IMR-90 (cell line): ENCODE measurements around the gene SULT1A3.
"Not testable (repeated sequence)": the region's sequence is repeated elsewhere in the genome, so short reads cannot be mapped to it uniquely, and the experiment has no call there.

ENCODE experiments used
- BHLHE40 ChIP-seq: fragments of 150-350 bp; IDR thresholded peaks from 2 replicates; pipeline ENCODE4 v1.6.1; 2016; ENCODE audit warnings: mild to moderate bottlenecking, low read depth, low read length
- CEBPB ChIP-seq: IDR thresholded peaks from 2 replicates; pipeline ENCODE4 v1.6.1; 2012; ENCODE audit warnings: low read depth, low read length, improper control_type of control experiment
- CHD1 ChIP-seq: IDR thresholded peaks from 2 replicates; pipeline ENCODE4 v1.6.1; 2012; ENCODE audit warnings: low read depth, low read length, improper control_type of control experiment
- FOS ChIP-seq: fragments of 150-350 bp; IDR thresholded peaks from 2 replicates; pipeline ENCODE4 v1.6.1; 2016; ENCODE audit warnings: low read depth, low read length
- MAFK ChIP-seq: IDR thresholded peaks from 2 replicates; pipeline ENCODE4 v1.6.1; 2012; ENCODE audit warnings: low read depth, low read length, improper control_type of control experiment
- MAZ ChIP-seq: IDR thresholded peaks from 2 replicates; pipeline ENCODE4 v1.6.1; 2012; ENCODE audit warnings: low read depth, mild to moderate bottlenecking, low read length, improper control_type of control experiment, moderate library complexity, borderline replicate concordance
- MXI1 ChIP-seq: IDR thresholded peaks from 2 replicates; pipeline ENCODE4 v1.6.1; 2012; ENCODE audit warnings: low read depth, mild to moderate bottlenecking, low read length, moderate library complexity, borderline replicate concordance
- POLR2A ChIP-seq: IDR thresholded peaks from 2 replicates; pipeline ENCODE4 v1.6.1; 2012; ENCODE audit warnings: mild to moderate bottlenecking, low read depth, low read length
- RAD21 ChIP-seq: IDR thresholded peaks from 2 replicates; pipeline ENCODE4 v1.6.1; 2012; ENCODE audit warnings: low read length, improper control_type of control experiment
- RCOR1 ChIP-seq: IDR thresholded peaks from 2 replicates; pipeline ENCODE4 v1.6.1; 2012; ENCODE audit warnings: mild to moderate bottlenecking, low read length, improper control_type of control experiment; ENCODE audit not compliant: insufficient replicate concordance
- RFX5 ChIP-seq: IDR thresholded peaks from 2 replicates; pipeline ENCODE4 v1.8.0; 2012; ENCODE audit warnings: low read depth, mild to moderate bottlenecking, low read length, moderate library complexity
- TF ChIP-seq, protein P1 (sequence below): conservative IDR thresholded peaks from 2 replicates; pipeline ENCODE4 v1.5.1; 2012; ENCODE audit warnings: mild to moderate bottlenecking, low read depth, low read length, improper control_type of control experiment
- TF ChIP-seq, protein P2 (sequence below): fragments of 150-350 bp; IDR thresholded peaks from 2 replicates; pipeline ENCODE4 v1.6.1; 2017; ENCODE audit warnings: mild to moderate bottlenecking, antibody characterized with exemption, low read length, low read depth
- TF ChIP-seq, protein P3 (sequence below): fragments of 150-350 bp; IDR thresholded peaks from 2 replicates; pipeline ENCODE4 v1.6.1; 2016; ENCODE audit warnings: low read depth, mild to moderate bottlenecking, low read length, moderate library complexity, borderline replicate concordance

DNA sequence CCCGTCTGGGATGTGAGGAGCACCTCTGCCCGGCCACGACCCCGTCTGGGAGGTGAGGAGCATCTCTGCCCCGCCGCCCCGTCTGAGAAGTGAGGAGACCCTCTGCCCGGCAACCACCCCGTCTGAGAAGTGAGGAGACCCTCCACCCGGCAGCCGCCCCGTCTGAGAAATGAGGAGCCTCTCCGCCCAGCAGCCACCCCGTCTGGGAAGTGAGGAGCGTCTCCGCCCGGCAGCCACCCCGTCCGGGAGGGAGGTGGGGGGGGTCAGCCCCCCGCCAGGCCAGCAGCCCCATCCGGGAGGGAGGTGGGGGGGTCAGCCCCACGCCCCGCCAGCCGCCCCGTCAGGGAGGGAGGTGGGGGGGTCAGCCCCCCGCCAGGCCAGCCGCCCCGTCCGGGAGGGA is 30.3 kb upstream of the SULT1A3 start:
- TF ChIP-seq, protein P1, sequence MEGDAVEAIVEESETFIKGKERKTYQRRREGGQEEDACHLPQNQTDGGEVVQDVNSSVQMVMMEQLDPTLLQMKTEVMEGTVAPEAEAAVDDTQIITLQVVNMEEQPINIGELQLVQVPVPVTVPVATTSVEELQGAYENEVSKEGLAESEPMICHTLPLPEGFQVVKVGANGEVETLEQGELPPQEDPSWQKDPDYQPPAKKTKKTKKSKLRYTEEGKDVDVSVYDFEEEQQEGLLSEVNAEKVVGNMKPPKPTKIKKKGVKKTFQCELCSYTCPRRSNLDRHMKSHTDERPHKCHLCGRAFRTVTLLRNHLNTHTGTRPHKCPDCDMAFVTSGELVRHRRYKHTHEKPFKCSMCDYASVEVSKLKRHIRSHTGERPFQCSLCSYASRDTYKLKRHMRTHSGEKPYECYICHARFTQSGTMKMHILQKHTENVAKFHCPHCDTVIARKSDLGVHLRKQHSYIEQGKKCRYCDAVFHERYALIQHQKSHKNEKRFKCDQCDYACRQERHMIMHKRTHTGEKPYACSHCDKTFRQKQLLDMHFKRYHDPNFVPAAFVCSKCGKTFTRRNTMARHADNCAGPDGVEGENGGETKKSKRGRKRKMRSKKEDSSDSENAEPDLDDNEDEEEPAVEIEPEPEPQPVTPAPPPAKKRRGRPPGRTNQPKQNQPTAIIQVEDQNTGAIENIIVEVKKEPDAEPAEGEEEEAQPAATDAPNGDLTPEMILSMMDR = not testable (repeated sequence)
- TF ChIP-seq MAFK, CEBPB, RAD21, CHD1, POLR2A, MXI1, RFX5, MAZ, BHLHE40, FOS, RCOR1: not testable (repeated sequence)
- TF ChIP-seq, protein P2, sequence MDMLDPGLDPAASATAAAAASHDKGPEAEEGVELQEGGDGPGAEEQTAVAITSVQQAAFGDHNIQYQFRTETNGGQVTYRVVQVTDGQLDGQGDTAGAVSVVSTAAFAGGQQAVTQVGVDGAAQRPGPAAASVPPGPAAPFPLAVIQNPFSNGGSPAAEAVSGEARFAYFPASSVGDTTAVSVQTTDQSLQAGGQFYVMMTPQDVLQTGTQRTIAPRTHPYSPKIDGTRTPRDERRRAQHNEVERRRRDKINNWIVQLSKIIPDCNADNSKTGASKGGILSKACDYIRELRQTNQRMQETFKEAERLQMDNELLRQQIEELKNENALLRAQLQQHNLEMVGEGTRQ = not testable (repeated sequence)
- TF ChIP-seq, protein P3, sequence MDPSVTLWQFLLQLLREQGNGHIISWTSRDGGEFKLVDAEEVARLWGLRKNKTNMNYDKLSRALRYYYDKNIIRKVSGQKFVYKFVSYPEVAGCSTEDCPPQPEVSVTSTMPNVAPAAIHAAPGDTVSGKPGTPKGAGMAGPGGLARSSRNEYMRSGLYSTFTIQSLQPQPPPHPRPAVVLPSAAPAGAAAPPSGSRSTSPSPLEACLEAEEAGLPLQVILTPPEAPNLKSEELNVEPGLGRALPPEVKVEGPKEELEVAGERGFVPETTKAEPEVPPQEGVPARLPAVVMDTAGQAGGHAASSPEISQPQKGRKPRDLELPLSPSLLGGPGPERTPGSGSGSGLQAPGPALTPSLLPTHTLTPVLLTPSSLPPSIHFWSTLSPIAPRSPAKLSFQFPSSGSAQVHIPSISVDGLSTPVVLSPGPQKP = not testable (repeated sequence)
